ENCODE data around the gene CDKN1C.
A peak's percentile ranks its signal among the peaks of the same experiment; 100 is the strongest.

The CDKN1C gene

GRCh38 chr11:2837096-2837601, 48.4 kb downstream of the CDKN1C start:
- WGBS (ENCODE audit: extremely low coverage, insufficient coverage, insufficient read length): no CpG with 5 or more reads among the region's 20 CpGs
- Histone ChIP-seq H3K14ac (ENCODE audit: low read length) (peak overlapping the region; percentile 9), H3K9me3 (ENCODE audit: insufficient read depth, low read depth, low read length) (no peaks in the 10 kb centered on the region), H3K4me2 (ENCODE audit: low read length) (no peak overlapping the region), H4K8ac (ENCODE audit: low read depth, low read length) (no peak overlapping the region), H3K9ac (ENCODE audit: low read length) (no peak overlapping the region), H3K36me3 (ENCODE audit: control insufficient read depth in 1 of 2, insufficient read depth in 2 of 2, low read length in 2 of 2) (no peaks in the 10 kb centered on the region), H2BK12ac (ENCODE audit: low read length) (peak overlapping the region; percentile 54), H3K79me2 (ENCODE audit: control insufficient read depth, insufficient read depth, low read length, poor library complexity) (no peaks in the 10 kb centered on the region), H2AK5ac (ENCODE audit: low read length) (peak overlapping the region; percentile 50), H3K27ac (ENCODE audit: low read depth, low read length) (no peak overlapping the region), H2BK5ac (ENCODE audit: low read depth, low read length, poor library complexity) (peak overlapping the region; percentile 7), H4K91ac (ENCODE audit: low read depth, low read length) (peak overlapping the region; percentile 60), H4K12ac (ENCODE audit: low read depth, low read length) (no peak overlapping the region), H3K4me1 (ENCODE audit: control insufficient read depth in 1 of 2, insufficient read depth in 2 of 2, low read length in 2 of 2) (peaks cover 32 to 37% of the 10 kb centered on the region in 2 experiments), H3K79me1 (ENCODE audit: low read length) (peaks cover 31% of the 10 kb centered on the region), H2AFZ (ENCODE audit: insufficient read depth, low read length, poor library complexity) (no peak overlapping the region), H2BK120ac (ENCODE audit: insufficient read depth, low read length, poor library complexity) (no peak overlapping the region), H3K23ac (ENCODE audit: low read length) (no peak overlapping the region), H3K27me3 (ENCODE audit: insufficient read depth, low read length) (no peaks in the 10 kb centered on the region), H3K4me3 (ENCODE audit: low read depth, low read length) (no peak overlapping the region), H3K18ac (ENCODE audit: low read length) (peak overlapping the region; percentile 44), H3K4ac (ENCODE audit: low read depth, low read length) (no peak overlapping the region)
- peak; percentile 75 to 81 for DNase-seq

- no peak overlapping the region for H4K8ac ChIP-seq (ENCODE audit: low read depth, low read length)
- H3K4me1 ChIP-seq (ENCODE audit: control insufficient read depth in 1 of 2, insufficient read depth in 2 of 2, low read length in 2 of 2): peaks cover 32 to 37% of the 10 kb centered on the region in 2 experiments
- H3K4ac ChIP-seq (ENCODE audit: low read depth, low read length): no peak overlapping the region
Observed at GRCh38 chr11:2836315-2837095, 49.1 kb downstream of the CDKN1C start.

GRCh38 chr11:2835751-2836150, 49.8 kb downstream of the CDKN1C start:
- H4K8ac ChIP-seq (ENCODE audit: low read depth, low read length): no peak overlapping the region
- H3K4ac ChIP-seq (ENCODE audit: low read depth, low read length): no peak overlapping the region
- peak overlapping the region; percentile 50 for H2BK12ac ChIP-seq (ENCODE audit: low read length)
- H3K27ac ChIP-seq (ENCODE audit: low read depth, low read length): no peak overlapping the region
- H3K4me3 ChIP-seq (ENCODE audit: low read depth, low read length): no peak overlapping the region
- no peaks in the 10 kb centered on the region for H3K36me3 ChIP-seq (ENCODE audit: control insufficient read depth in 1 of 2, insufficient read depth in 2 of 2, low read length in 2 of 2)
- no peaks in the 10 kb centered on the region for H3K79me2 ChIP-seq (ENCODE audit: control insufficient read depth, insufficient read depth, low read length, poor library complexity)
- H3K4me1 ChIP-seq (ENCODE audit: control insufficient read depth in 1 of 2, insufficient read depth in 2 of 2, low read length in 2 of 2): peaks cover 32 to 37% of the 10 kb centered on the region in 2 experiments
- H2AK5ac ChIP-seq (ENCODE audit: low read length): peak overlapping the region; percentile 20
- peak overlapping the region; percentile 28 for H3K14ac ChIP-seq (ENCODE audit: low read length)
- H4K91ac ChIP-seq (ENCODE audit: low read depth, low read length): peak overlapping the region; percentile 46
- H2BK5ac ChIP-seq (ENCODE audit: low read depth, low read length, poor library complexity): no peak overlapping the region
- H3K27me3 ChIP-seq (ENCODE audit: insufficient read depth, low read length): no peaks in the 10 kb centered on the region
- H3K9ac ChIP-seq (ENCODE audit: low read length): no peak overlapping the region
- no CpG with 5 or more reads among the region's 17 CpGs for WGBS (ENCODE audit: extremely low coverage, insufficient coverage, insufficient read length)
- H3K9me3 ChIP-seq (ENCODE audit: insufficient read depth, low read depth, low read length): peaks cover 4% of the 10 kb centered on the region
- no peak for DNase-seq
- no peak overlapping the region for H3K23ac ChIP-seq (ENCODE audit: low read length)
- no peak overlapping the region for H3K18ac ChIP-seq (ENCODE audit: low read length)
- H2AFZ ChIP-seq (ENCODE audit: insufficient read depth, low read length, poor library complexity): no peak overlapping the region
- H3K79me1 ChIP-seq (ENCODE audit: low read length): peaks cover 33% of the 10 kb centered on the region
- no peak overlapping the region for H3K4me2 ChIP-seq (ENCODE audit: low read length)
- H4K12ac ChIP-seq (ENCODE audit: low read depth, low read length): no peak overlapping the region
- peak overlapping the region; percentile 18 for H2BK120ac ChIP-seq (ENCODE audit: insufficient read depth, low read length, poor library complexity)

More at GRCh38 chr11:2836315-2837095, 49.1 kb downstream of the CDKN1C start:
- no peak overlapping the region for H3K27ac ChIP-seq (ENCODE audit: low read depth, low read length)
- no peak overlapping the region for H3K4me2 ChIP-seq (ENCODE audit: low read length)
- H2BK5ac ChIP-seq (ENCODE audit: low read depth, low read length, poor library complexity): peak overlapping the region; percentile 7
- H3K23ac ChIP-seq (ENCODE audit: low read length): no peak overlapping the region
- peak overlapping the region; percentile 60 for H4K91ac ChIP-seq (ENCODE audit: low read depth, low read length)
- peak overlapping the region; percentile 44 for H3K18ac ChIP-seq (ENCODE audit: low read length)
- H3K9me3 ChIP-seq (ENCODE audit: insufficient read depth, low read depth, low read length): no peaks in the 10 kb centered on the region
- no peak overlapping the region for H4K12ac ChIP-seq (ENCODE audit: low read depth, low read length)
- H3K27me3 ChIP-seq (ENCODE audit: insufficient read depth, low read length): no peaks in the 10 kb centered on the region
- H2AK5ac ChIP-seq (ENCODE audit: low read length): peak overlapping the region; percentile 50
- H2BK12ac ChIP-seq (ENCODE audit: low read length): peak overlapping the region; percentile 76
- no CpG with 5 or more reads among the region's 23 CpGs for WGBS (ENCODE audit: extremely low coverage, insufficient coverage, insufficient read length)
- H2AFZ ChIP-seq (ENCODE audit: insufficient read depth, low read length, poor library complexity): no peak overlapping the region
- peak overlapping the region; percentile 0 for H2BK120ac ChIP-seq (ENCODE audit: insufficient read depth, low read length, poor library complexity)
- no peaks in the 10 kb centered on the region for H3K36me3 ChIP-seq (ENCODE audit: control insufficient read depth in 1 of 2, insufficient read depth in 2 of 2, low read length in 2 of 2)
- no peak overlapping the region for H3K4me3 ChIP-seq (ENCODE audit: low read depth, low read length)
- no peak overlapping the region for H3K9ac ChIP-seq (ENCODE audit: low read length)
- peak in 1 of 2 donors; percentile 7 for DNase-seq
- H3K79me2 ChIP-seq (ENCODE audit: control insufficient read depth, insufficient read depth, low read length, poor library complexity): no peaks in the 10 kb centered on the region
- peaks cover 31% of the 10 kb centered on the region for H3K79me1 ChIP-seq (ENCODE audit: low read length)
- H3K14ac ChIP-seq (ENCODE audit: low read length): peak overlapping the region; percentile 9

DNA sequence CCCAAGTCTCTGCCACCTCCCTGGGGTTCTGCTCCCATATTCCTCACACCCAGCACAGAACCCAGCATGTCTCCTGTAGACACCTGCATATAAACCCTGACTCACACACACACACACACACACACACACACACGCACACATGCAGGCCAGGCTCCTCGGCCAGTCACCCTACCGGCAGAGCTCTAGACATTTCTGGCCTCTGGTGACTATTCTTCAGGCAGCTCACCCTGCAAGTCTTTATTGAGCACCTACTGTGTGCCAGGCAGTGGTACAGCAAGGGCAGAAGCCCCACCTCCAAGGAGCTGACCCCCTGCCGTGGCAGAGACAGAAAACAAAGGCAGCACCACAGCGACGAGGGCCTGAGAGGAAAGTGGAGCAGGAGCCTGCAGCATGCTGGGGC, 50.3 kb downstream of the CDKN1C start:
- H3K79me1 ChIP-seq (ENCODE audit: low read length): peaks cover 33% of the 10 kb centered on the region
- no peak overlapping the region for H4K8ac ChIP-seq (ENCODE audit: low read depth, low read length)
- H3K23ac ChIP-seq (ENCODE audit: low read length): no peak overlapping the region
- H2BK5ac ChIP-seq (ENCODE audit: low read depth, low read length, poor library complexity): no peak overlapping the region
- no peak overlapping the region for H3K4ac ChIP-seq (ENCODE audit: low read depth, low read length)
- H4K12ac ChIP-seq (ENCODE audit: low read depth, low read length): no peak overlapping the region
- no peaks in the 10 kb centered on the region for H3K27me3 ChIP-seq (ENCODE audit: insufficient read depth, low read length)
- no peaks in the 10 kb centered on the region for H3K36me3 ChIP-seq (ENCODE audit: control insufficient read depth in 1 of 2, insufficient read depth in 2 of 2, low read length in 2 of 2)
- no peak overlapping the region for H3K4me2 ChIP-seq (ENCODE audit: low read length)
- H3K9ac ChIP-seq (ENCODE audit: low read length): no peak overlapping the region
- H2BK12ac ChIP-seq (ENCODE audit: low read length): peak overlapping the region; percentile 50
- no peak overlapping the region for H2AFZ ChIP-seq (ENCODE audit: insufficient read depth, low read length, poor library complexity)
- WGBS (ENCODE audit: extremely low coverage, insufficient coverage, insufficient read length): no CpG with 5 or more reads among the region's 6 CpGs
- H2AK5ac ChIP-seq (ENCODE audit: low read length): no peak overlapping the region
- DNase-seq: peak; percentile 59 to 77
- peaks cover 4% of the 10 kb centered on the region for H3K9me3 ChIP-seq (ENCODE audit: insufficient read depth, low read depth, low read length)
- no peak overlapping the region for H3K27ac ChIP-seq (ENCODE audit: low read depth, low read length)
- H3K79me2 ChIP-seq (ENCODE audit: control insufficient read depth, insufficient read depth, low read length, poor library complexity): no peaks in the 10 kb centered on the region
- H3K18ac ChIP-seq (ENCODE audit: low read length): no peak overlapping the region
- peak overlapping the region; percentile 46 for H4K91ac ChIP-seq (ENCODE audit: low read depth, low read length)
- H3K4me1 ChIP-seq (ENCODE audit: control insufficient read depth in 1 of 2, insufficient read depth in 2 of 2, low read length in 2 of 2): peaks cover 32 to 37% of the 10 kb centered on the region in 2 experiments
- H2BK120ac ChIP-seq (ENCODE audit: insufficient read depth, low read length, poor library complexity): no peak overlapping the region
- peak overlapping the region; percentile 28 for H3K14ac ChIP-seq (ENCODE audit: low read length)
- H3K4me3 ChIP-seq (ENCODE audit: low read depth, low read length): no peak overlapping the region
